Measurements from ENCODE around the gene TGFBR3.

DNA sequence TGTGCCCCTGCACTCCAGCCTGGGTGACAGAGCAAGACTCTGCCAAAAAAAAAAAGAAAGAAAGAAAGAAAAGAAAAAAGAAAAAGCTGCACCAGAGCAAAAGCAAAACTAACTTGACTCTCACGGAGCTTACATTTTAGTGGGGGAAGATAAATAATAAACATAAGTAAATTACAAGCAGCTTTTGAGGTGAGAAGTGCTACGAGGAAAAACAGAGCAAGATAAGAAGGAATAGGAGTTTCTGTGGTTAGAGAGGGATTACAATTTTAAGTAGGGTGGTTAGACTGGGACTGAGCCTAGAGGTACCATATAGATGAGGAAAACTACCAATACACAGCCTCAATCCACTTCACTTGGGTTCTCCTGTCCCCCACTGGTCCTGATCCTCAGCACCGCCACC is 43.9 kb downstream of the TGFBR3 start:
- TF ChIP-seq, protein P1, sequence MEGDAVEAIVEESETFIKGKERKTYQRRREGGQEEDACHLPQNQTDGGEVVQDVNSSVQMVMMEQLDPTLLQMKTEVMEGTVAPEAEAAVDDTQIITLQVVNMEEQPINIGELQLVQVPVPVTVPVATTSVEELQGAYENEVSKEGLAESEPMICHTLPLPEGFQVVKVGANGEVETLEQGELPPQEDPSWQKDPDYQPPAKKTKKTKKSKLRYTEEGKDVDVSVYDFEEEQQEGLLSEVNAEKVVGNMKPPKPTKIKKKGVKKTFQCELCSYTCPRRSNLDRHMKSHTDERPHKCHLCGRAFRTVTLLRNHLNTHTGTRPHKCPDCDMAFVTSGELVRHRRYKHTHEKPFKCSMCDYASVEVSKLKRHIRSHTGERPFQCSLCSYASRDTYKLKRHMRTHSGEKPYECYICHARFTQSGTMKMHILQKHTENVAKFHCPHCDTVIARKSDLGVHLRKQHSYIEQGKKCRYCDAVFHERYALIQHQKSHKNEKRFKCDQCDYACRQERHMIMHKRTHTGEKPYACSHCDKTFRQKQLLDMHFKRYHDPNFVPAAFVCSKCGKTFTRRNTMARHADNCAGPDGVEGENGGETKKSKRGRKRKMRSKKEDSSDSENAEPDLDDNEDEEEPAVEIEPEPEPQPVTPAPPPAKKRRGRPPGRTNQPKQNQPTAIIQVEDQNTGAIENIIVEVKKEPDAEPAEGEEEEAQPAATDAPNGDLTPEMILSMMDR (IDR thresholded peaks at IDR 0.05 in 4 of 5, conservative IDR thresholded peaks at IDR 0.05 in 1 of 5) = no peak
- no peak for TF ChIP-seq POLR2A (IDR thresholded peaks at IDR 0.05)

All from gastrocnemius medialis (tissue), 4 donors.